Uterus (tissue), 2 donors: ENCODE results near the gene FCN3.

Experiments
- CTCF ChIP-seq, 4 experiments: fragments of 200-600 bp in 2 of 4; fragments of 450-650 bp in 2 of 4; sonication (generic) in 2 of 4; IDR thresholded peaks; one replicate each; pipeline ENCODE4 v1.5.1; 2016 to 2019; ENCODE audit warnings: antibody characterized with exemption in 4 of 4, mild to moderate bottlenecking in 2 of 4, moderate library complexity in 1 of 4
- POLR2A ChIP-seq, 2 donors: fragments of 450-650 bp; IDR thresholded peaks; one replicate each; pipeline ENCODE4 v1.6.1; 2016; ENCODE audit warnings: antibody characterized with exemption in 2 of 2, mild to moderate bottlenecking in 1 of 2, moderate library complexity in 1 of 2

- TF ChIP-seq CTCF (IDR thresholded peaks at IDR 0.05), result no peak
- no peak for TF ChIP-seq POLR2A (IDR thresholded peaks at IDR 0.05)
Measured at GRCh38 chr1:27322569-27323240, 51.9 kb downstream of the FCN3 start.
